HCT116 (cell line): ENCODE results near the gene FNDC1. TPM values are rescaled to one million over a fixed set of nuclear protein-coding genes. Genes with fewer than 3 reads are reported as not detected.

Source experiments
- ATAC-seq: fragments of 200-7000 bp; cut with Tn5 transposase; 2 replicates; pipeline ENCODE4 v1.9.1; 2020; ENCODE audit warnings: mild to moderate bottlenecking, moderate library complexity
- BruUV-seq: library from RNA; stranded (reverse); fragments of 400-500 nt; replicated peaks from 2 replicates; lab custom pipeline; 2021; lab: Mats Ljungman, UMichigan
- CTCF ChIA-PET: fragments of 300-600 bp; sonication (Branson Sonifier 250); formaldehyde crosslinking; loops from one replicate; lab custom pipeline; 2021; ENCODE audit warnings: antibody characterized with exemption; lab: Charles Lee
- POLR2A ChIA-PET: fragments of 300-600, 350-600 bp; sonication (Branson Sonifier 250); formaldehyde crosslinking; loops from one replicate; lab custom pipeline; 2021; ENCODE audit warnings: antibody characterized with exemption; lab: Charles Lee
- RAD21 ChIA-PET, 2 experiments: fragments of 300-600 bp; sonication (Branson Sonifier 250); formaldehyde crosslinking; loops; one replicate each; lab custom pipeline; 2023; ENCODE audit warnings: low total read pairs in 2 of 2; ENCODE audit not compliant: uncharacterized antibody in 2 of 2, unreplicated experiment in 2 of 2, low non-redundant PET in 1 of 2; lab: Charles Lee
- DNase-seq: peaks from one replicate; pipeline ENCODE4 v3.0.0-alpha.2; 2010; ENCODE audit warnings: low read depth, low spot score
- H2AFZ ChIP-seq: fragments of 200-600 bp; shearing (Covaris generic), sonication (generic); 2 replicates; pipeline ENCODE4 v1.6.1; 2017; ENCODE audit warnings: low read depth, mixed run types, mixed read lengths, antibody characterized with exemption, low read length; ENCODE audit not compliant: poor library complexity, severe bottlenecking
- H3K27ac ChIP-seq: 2 replicates; pipeline ENCODE4 v1.5.1; 2012; ENCODE audit warnings: low read depth, low read length
- H3K27me3 ChIP-seq: fragments of 200-600 bp; sonication (generic); 2 replicates; pipeline ENCODE4 v1.6.1; 2016; ENCODE audit warnings: mixed run types, low read length, mixed read lengths; ENCODE audit not compliant: insufficient read depth
- H3K36me3 ChIP-seq, 2 experiments: fragments of 200-500 bp in 1 of 2; fragments of 200-600 bp in 1 of 2; sonication (Bioruptor generic) in 1 of 2; sonication (generic) in 1 of 2; 2 replicates each; pipeline versions ENCODE4 v1.5.1 to v1.6.1; 2014 to 2016; ENCODE audit warnings: low read length in 2 of 2, inconsistent platforms in 1 of 2, mixed read lengths in 1 of 2, mixed run types in 1 of 2; ENCODE audit not compliant: insufficient read depth in 2 of 2, control insufficient read depth in 1 of 2
- H3K4me1 ChIP-seq, 2 experiments: fragments of 200-600 bp in 1 of 2; sonication (generic) in 1 of 2; 2 replicates each; pipeline versions ENCODE4 v1.5.1 to v1.6.1; 2012 to 2017; ENCODE audit warnings: low read length in 2 of 2, inconsistent platforms in 1 of 2, mild to moderate bottlenecking in 1 of 2, mixed read lengths in 1 of 2, mixed run types in 1 of 2, moderate library complexity in 1 of 2; ENCODE audit not compliant: insufficient read depth in 2 of 2, control insufficient read depth in 1 of 2
- H3K4me2 ChIP-seq: fragments of 200-600 bp; sonication (generic); 2 replicates; pipeline ENCODE4 v1.6.1; 2017; ENCODE audit warnings: mixed run types, low read length, mixed read lengths
- H3K4me3 ChIP-seq, 2 experiments: fragments of 200-600 bp in 1 of 2; sonication (generic) in 1 of 2; replicated peaks in 1 of 2; 2 replicates each; pipeline ENCODE4 v1.5.1; 2011 to 2016; ENCODE audit warnings: low read length in 2 of 2, control low read depth in 1 of 2, low read depth in 1 of 2, mild to moderate bottlenecking in 1 of 2, mixed read lengths in 1 of 2, mixed run types in 1 of 2
- H3K79me2 ChIP-seq: fragments of 200-600 bp; sonication (generic); 2 replicates; pipeline ENCODE4 v1.6.1; 2017; ENCODE audit warnings: mild to moderate bottlenecking, mixed run types, low read length, moderate library complexity, mixed read lengths; ENCODE audit not compliant: insufficient read depth
- H3K9ac ChIP-seq: fragments of 200-600 bp; sonication (generic); 2 replicates; pipeline ENCODE4 v1.6.1; 2016; ENCODE audit warnings: low read length, mixed read lengths
- H3K9me2 ChIP-seq: fragments of 200-600 bp; sonication (generic), shearing (Covaris generic); 2 replicates; pipeline ENCODE4 v1.6.1; 2017; ENCODE audit warnings: mixed run types, mild to moderate bottlenecking, moderate library complexity; ENCODE audit not compliant: insufficient read depth
- H3K9me3 ChIP-seq, 2 experiments: fragments of 200-500 bp in 1 of 2; fragments of 200-600 bp in 1 of 2; sonication (Bioruptor generic) in 1 of 2; sonication (generic) in 1 of 2; 2 replicates each; pipeline ENCODE4 v1.6.1; 2014 to 2017; ENCODE audit warnings: low read length in 2 of 2, mixed read lengths in 2 of 2, inconsistent platforms in 1 of 2, low read depth in 1 of 2, mild to moderate bottlenecking in 1 of 2, mixed run types in 1 of 2, moderate library complexity in 1 of 2; ENCODE audit not compliant: control insufficient read depth in 1 of 2, insufficient read depth in 1 of 2
- H4K20me1 ChIP-seq: fragments of 200-600 bp; sonication (generic), shearing (Covaris generic); 2 replicates; pipeline ENCODE4 v1.6.1; 2017; ENCODE audit warnings: mixed run types, mild to moderate bottlenecking, moderate library complexity; ENCODE audit not compliant: insufficient read depth
- CBX3 ChIP-seq: IDR thresholded peaks from 2 replicates; pipeline ENCODE4 v1.6.1; 2012; ENCODE audit warnings: low read depth
- CEBPB ChIP-seq: IDR thresholded peaks from 2 replicates; pipeline ENCODE4 v1.6.1; 2012; ENCODE audit warnings: low read depth
- EGR1 ChIP-seq: IDR thresholded peaks from 2 replicates; pipeline ENCODE4 v1.6.1; 2012; ENCODE audit warnings: low read depth
- ELF1 ChIP-seq: IDR thresholded peaks from 2 replicates; pipeline ENCODE4 v1.6.1; 2012; ENCODE audit warnings: low read depth, borderline replicate concordance
- EZH2 ChIP-seq: fragments of 200-600 bp; sonication (generic); IDR thresholded peaks from 2 replicates; pipeline ENCODE4 v1.6.1; 2017; ENCODE audit warnings: antibody characterized with exemption, mixed run types
- EZH2phosphoT487 ChIP-seq: fragments of 200-600 bp; IDR thresholded peaks from 2 replicates; pipeline ENCODE4 v1.6.1; 2018; ENCODE audit warnings: antibody characterized with exemption, borderline replicate concordance
- FOSL1 ChIP-seq: IDR thresholded peaks from 2 replicates; pipeline ENCODE4 v1.6.1; 2012; ENCODE audit warnings: low read depth
- JUND ChIP-seq: IDR thresholded peaks from 2 replicates; pipeline ENCODE4 v1.6.1; 2012
- POLR2A ChIP-seq: IDR thresholded peaks from 2 replicates; pipeline ENCODE4 v1.7.0; 2011; ENCODE audit warnings: borderline replicate concordance; ENCODE audit not compliant: insufficient read depth, insufficient read length; ENCODE audit errors: extremely low read depth
- RAD21 ChIP-seq: IDR thresholded peaks from 2 replicates; pipeline ENCODE4 v1.6.1; 2012; ENCODE audit warnings: low read depth, mild to moderate bottlenecking
- SIN3A ChIP-seq: IDR thresholded peaks from 2 replicates; pipeline ENCODE4 v1.6.1; 2012; ENCODE audit warnings: low read depth
- SP1 ChIP-seq: IDR thresholded peaks from 2 replicates; pipeline ENCODE4 v1.6.1; 2012; ENCODE audit warnings: low read depth
- SRF ChIP-seq: IDR thresholded peaks from 2 replicates; pipeline ENCODE4 v1.6.1; 2012; ENCODE audit warnings: low read depth
- TCF7L2 ChIP-seq: IDR thresholded peaks from 2 replicates; pipeline ENCODE4 v1.7.0; 2011; ENCODE audit warnings: borderline replicate concordance, inconsistent platforms; ENCODE audit not compliant: insufficient read depth, insufficient read length; ENCODE audit errors: extremely low read depth
- YY1 ChIP-seq: IDR thresholded peaks from 2 replicates; pipeline ENCODE4 v1.6.1; 2011; ENCODE audit warnings: low read length, low read depth, moderate library complexity, mild to moderate bottlenecking; ENCODE audit not compliant: insufficient replicate concordance; ENCODE audit errors: extremely low read depth
- ZFX ChIP-seq: fragments of 450-650 bp; IDR thresholded peaks from 2 replicates; pipeline ENCODE4 v1.6.1; 2017
- intact Hi-C: fragments of 100-400 bp; cut with micrococcal nuclease; formaldehyde crosslinking; loops from 2 replicates; pipeline ENCODE4 v1.10.0; 2022
- total RNA-seq: library from RNA; stranded (reverse); gene quantifications from one replicate; pipeline ENCODE4 v1.2.1, GENCODE V29; 2021; ENCODE audit not compliant: unreplicated experiment
- TF ChIP-seq, protein P1 (sequence below): IDR thresholded peaks from 2 replicates; pipeline ENCODE4 v1.6.1; 2012; ENCODE audit warnings: low read depth
- TF ChIP-seq, protein P2 (sequence below): IDR thresholded peaks from 2 replicates; pipeline ENCODE4 v1.6.1; 2012
- TF ChIP-seq, protein P3 (sequence below), 3 experiments: fragments of 200-600 bp in 1 of 3; sonication (generic) in 1 of 3; IDR thresholded peaks in 2 of 3; conservative IDR thresholded peaks in 1 of 3; 2 replicates each; pipeline ENCODE4 v1.5.1; 2012 to 2017; ENCODE audit warnings: low read depth in 2 of 3, low read length in 2 of 3, antibody characterized with exemption in 1 of 3, borderline replicate concordance in 1 of 3, control low read depth in 1 of 3, mild to moderate bottlenecking in 1 of 3, mixed read lengths in 1 of 3, mixed run types in 1 of 3, moderate library complexity in 1 of 3; ENCODE audit not compliant: insufficient read depth in 1 of 3

Gene FNDC1
- total RNA-seq, 1 experiment from 2014 or later = 0.07 TPM

DNA sequence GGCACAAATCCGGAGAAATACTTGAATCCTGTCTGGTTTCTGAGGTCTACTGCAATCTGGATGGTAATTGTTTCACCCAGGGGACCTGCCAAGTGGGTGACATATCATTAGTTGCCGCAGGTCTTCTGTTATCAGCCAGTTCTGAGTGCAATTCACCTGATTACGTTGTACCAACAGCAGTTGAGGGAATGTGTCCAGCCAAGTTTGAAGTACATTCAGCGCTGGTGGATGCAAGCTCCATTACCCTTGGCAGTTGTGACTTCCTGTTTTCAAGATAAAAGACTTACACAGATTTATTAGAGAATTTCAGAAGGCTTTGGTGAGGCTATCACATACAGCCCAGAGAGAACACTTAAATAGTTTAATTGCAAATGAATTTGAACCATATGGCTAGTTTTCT is 42.8 kb downstream of the FNDC1 start:
- Histone ChIP-seq H3K79me2 (no peaks in the 10 kb centered on the region), H3K9me3 (no peaks in the 10 kb centered on the region), H3K4me3 (no peak overlapping the region), H3K27me3 (peaks cover 22% of the 10 kb centered on the region), H3K9me2 (no peaks in the 10 kb centered on the region), H3K27ac (no peak overlapping the region), H3K4me1 (no peaks in the 10 kb centered on the region), H2AFZ (no peak overlapping the region), H3K9ac (no peak overlapping the region), H3K36me3 (no peaks in the 10 kb centered on the region), H3K4me2 (no peak overlapping the region), H4K20me1 (no peaks in the 10 kb centered on the region)
- no TSS peak for BruUV-seq
- ChIA-PET CTCF (interaction anchor here (1.1 to 1.6 kb wide), 2 partner anchors 41 to 396 kb away, joined by 3 read pairs; no protein-coding TSS in a partner anchor), POLR2A (no interaction called here), RAD21 (no interaction called here)
- DNase-seq = no peak
- TF ChIP-seq TCF7L2 (no peak), CEBPB (no peak), ZFX (no peak), YY1 (no peak), SP1 (no peak), RAD21 (no peak), ELF1 (no peak), EGR1 (no peak), SRF (no peak), FOSL1 (no peak), EZH2 (no peak), JUND (no peak), CBX3 (no peak), EZH2phosphoT487 (no peak), SIN3A (no peak), POLR2A (no peak)
- TF ChIP-seq, protein P1, sequence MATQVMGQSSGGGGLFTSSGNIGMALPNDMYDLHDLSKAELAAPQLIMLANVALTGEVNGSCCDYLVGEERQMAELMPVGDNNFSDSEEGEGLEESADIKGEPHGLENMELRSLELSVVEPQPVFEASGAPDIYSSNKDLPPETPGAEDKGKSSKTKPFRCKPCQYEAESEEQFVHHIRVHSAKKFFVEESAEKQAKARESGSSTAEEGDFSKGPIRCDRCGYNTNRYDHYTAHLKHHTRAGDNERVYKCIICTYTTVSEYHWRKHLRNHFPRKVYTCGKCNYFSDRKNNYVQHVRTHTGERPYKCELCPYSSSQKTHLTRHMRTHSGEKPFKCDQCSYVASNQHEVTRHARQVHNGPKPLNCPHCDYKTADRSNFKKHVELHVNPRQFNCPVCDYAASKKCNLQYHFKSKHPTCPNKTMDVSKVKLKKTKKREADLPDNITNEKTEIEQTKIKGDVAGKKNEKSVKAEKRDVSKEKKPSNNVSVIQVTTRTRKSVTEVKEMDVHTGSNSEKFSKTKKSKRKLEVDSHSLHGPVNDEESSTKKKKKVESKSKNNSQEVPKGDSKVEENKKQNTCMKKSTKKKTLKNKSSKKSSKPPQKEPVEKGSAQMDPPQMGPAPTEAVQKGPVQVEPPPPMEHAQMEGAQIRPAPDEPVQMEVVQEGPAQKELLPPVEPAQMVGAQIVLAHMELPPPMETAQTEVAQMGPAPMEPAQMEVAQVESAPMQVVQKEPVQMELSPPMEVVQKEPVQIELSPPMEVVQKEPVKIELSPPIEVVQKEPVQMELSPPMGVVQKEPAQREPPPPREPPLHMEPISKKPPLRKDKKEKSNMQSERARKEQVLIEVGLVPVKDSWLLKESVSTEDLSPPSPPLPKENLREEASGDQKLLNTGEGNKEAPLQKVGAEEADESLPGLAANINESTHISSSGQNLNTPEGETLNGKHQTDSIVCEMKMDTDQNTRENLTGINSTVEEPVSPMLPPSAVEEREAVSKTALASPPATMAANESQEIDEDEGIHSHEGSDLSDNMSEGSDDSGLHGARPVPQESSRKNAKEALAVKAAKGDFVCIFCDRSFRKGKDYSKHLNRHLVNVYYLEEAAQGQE = no peak
- TF ChIP-seq, protein P2, sequence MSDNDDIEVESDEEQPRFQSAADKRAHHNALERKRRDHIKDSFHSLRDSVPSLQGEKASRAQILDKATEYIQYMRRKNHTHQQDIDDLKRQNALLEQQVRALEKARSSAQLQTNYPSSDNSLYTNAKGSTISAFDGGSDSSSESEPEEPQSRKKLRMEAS = no peak
- TF ChIP-seq, protein P3, sequence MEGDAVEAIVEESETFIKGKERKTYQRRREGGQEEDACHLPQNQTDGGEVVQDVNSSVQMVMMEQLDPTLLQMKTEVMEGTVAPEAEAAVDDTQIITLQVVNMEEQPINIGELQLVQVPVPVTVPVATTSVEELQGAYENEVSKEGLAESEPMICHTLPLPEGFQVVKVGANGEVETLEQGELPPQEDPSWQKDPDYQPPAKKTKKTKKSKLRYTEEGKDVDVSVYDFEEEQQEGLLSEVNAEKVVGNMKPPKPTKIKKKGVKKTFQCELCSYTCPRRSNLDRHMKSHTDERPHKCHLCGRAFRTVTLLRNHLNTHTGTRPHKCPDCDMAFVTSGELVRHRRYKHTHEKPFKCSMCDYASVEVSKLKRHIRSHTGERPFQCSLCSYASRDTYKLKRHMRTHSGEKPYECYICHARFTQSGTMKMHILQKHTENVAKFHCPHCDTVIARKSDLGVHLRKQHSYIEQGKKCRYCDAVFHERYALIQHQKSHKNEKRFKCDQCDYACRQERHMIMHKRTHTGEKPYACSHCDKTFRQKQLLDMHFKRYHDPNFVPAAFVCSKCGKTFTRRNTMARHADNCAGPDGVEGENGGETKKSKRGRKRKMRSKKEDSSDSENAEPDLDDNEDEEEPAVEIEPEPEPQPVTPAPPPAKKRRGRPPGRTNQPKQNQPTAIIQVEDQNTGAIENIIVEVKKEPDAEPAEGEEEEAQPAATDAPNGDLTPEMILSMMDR (IDR thresholded peaks at IDR 0.05 in 2 of 3, conservative IDR thresholded peaks at IDR 0.05 in 1 of 3; ENCODE audit: borderline replicate concordance in 1 of 3, insufficient read depth in 1 of 3, low read depth in 2 of 3, low read length in 2 of 3) = no peak
- no peak for ATAC-seq
- intact Hi-C loops = no loop called here
